ACHN (cell line): Measurements from ENCODE around the gene SNRPD1.
"Not testable (repeated sequence)": the region's sequence is repeated elsewhere in the genome, so short reads cannot be mapped to it uniquely, and the experiment has no call there.

Experiments used
- DNase-seq: peaks from one replicate; pipeline ENCODE4 v3.0.0-alpha.2; 2015
- in situ Hi-C: cut with HindIII; loops from 2 replicates; pipeline ENCODE4 v1.10.0; 2017; ENCODE audit warnings: low sequenced_read_pairs, low pct_ligation_motif_present, low pct_unique_long_range_greater_than_20kb

SNRPD1 gene

GRCh38 chr18:21612125-21613039, at the start of gene SNRPD1:
SNRPD1 (plus strand) TSS chr18:21612314; CDS start chr18:21612430, 116 bp downstream.
- in situ Hi-C loops: no loop called here
- DNase-seq: peak; percentile 88

GRCh38 chr18:21571772-21572171, 40.3 kb upstream of the SNRPD1 start:
- no peak for DNase-seq
- in situ Hi-C loops: no loop called here

- in situ Hi-C loops: no loop called here
- no peak for DNase-seq
These were observed 36.5 kb upstream of the SNRPD1 start for GRCh38 chr18:21575656-21576055.

GRCh38 chr18:21584391-21584790, 27.7 kb upstream of the SNRPD1 start:
- in situ Hi-C loops: no loop called here
- no peak for DNase-seq

- in situ Hi-C loops, DNase-seq: not testable (repeated sequence)
These were observed 19.8 kb upstream of the SNRPD1 start for GRCh38 chr18:21592361-21592760.

DNA sequence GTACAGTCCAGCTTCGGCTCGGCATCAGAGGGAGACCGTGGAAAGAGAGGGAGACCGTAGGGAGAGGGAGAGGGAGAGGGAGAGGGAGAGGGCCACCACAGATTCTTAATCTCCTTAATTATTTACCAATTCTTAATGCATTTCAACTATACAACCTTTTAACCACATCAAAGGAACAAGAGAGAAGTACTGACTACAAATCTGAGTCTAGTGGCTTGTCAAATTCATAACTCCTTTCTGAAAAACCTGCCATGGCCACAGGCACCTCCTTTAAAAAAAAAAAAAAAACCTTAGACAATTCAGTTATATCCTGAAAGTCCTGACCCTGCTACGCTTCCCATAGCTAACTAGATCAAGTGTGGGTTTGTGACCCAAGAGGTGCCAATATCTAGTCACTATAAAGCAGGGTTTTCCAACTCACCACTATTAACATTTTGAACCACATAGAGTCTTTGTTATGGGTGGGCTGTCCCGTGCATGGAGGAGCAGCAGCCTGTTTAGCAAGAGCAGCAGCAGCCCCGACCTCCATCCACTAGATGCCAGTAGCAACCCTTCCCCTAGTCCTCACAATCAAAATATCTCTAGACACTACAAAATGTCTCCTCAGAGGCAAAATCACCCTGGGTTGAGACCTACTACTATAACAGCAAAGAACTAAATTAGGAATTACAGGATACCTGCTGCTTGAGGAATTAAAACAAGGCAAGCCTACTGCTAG, 18.4 kb upstream of the SNRPD1 start:
- no peak for DNase-seq
- in situ Hi-C loops: no loop called here

- DNase-seq: no peak
- in situ Hi-C loops: no loop called here
These were observed 14.5 kb upstream of the SNRPD1 start for GRCh38 chr18:21597620-21598019.

DNA sequence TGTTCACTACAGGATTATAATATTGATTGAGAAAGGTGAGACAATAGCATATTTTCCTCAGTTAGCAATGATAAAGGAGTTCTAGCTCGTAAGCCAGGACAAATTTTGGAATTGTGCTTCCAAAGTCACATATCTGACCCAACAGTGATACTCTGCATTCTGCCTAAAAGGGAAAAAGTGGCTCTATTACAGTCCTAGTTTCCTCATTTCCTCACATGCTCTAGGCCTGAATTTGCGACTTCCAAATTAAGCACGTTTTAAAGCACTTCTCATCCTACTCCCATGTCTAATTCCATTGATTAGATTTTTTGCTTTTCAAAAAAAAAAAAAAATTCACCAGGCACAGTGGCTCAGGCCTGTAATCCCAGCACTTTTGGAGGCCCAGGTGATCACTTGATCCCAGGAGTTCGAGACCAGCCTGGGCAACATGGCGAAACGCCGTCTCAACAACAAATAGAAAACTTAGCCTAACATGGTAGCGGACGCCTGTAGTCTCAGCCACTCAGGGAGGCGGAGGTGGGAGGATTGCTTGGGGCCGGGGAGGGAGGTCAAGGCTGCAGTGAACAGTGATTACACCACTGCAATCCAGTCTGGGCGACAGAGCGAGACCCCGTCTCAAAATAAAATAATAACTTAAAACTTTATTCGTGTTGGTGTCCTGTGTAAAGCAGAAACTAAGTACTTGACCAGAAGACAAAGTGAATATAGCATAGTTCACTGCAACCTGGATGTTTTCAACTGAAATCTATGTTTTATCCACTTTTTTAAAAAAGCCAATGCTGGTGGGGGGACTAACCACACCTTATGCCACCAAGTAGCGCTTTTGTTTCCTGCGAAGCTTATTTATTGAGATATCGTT, 13.2 kb upstream of the SNRPD1 start:
- in situ Hi-C loops: no loop called here
- no peak for DNase-seq

- peak; percentile 59 for DNase-seq
These were observed 12.3 kb upstream of the SNRPD1 start for GRCh38 chr18:21599585-21600525.

DNA sequence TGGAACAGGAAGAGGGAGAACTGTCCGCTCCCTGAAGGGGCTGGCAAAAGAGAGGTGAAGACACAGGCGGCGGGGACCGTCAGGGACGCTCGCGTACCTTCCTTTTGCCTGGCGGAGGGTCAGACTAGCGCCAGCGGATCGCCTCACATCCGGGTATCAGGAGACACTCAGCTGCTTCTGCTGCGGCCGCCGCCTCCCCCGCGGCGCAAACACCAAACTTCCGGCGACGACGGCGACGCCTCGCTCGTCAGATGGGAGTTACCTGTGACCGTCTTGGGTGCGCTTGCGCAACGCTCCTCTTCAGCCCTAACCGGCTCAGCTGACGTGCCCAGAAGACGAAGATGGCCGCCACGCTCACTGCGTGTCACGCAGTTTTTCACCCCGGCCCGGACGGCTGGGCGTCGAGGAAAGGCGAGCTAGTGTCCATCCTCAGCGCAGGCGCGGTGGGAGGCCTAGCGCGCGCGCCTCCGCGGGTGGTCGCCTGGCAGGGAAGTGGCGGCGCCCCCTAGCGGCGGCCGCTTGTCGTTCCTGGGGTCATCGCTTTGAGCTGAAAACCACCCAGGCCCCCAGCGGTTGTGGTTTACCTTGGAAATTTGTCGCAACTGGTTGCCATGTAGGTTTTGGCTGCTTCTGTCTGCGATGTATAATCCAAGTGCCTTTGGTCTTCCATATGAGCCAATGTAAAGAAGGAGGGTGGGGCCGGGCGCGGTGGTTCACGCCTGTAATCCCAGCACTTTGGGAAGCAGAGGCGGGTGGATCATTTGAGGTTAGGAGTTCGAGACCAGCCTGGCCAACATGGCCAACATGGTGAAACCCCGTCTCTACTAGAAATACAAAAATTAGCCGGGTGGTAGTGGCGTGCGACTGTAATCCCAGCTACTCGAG, 11.3 kb upstream of the SNRPD1 start, which contains the start of gene ESCO1:
Gene ESCO1, minus strand, starts transcription at position 179 of the 885 bp plus-strand sequence. CDS start 25,861 bp downstream, outside the sequence.
- in situ Hi-C loops: no loop called here
- peak; percentile 94 for DNase-seq

More at GRCh38 chr18:21599585-21600525, 12.3 kb upstream of the SNRPD1 start:
- in situ Hi-C loops: no loop called here

- no peak for DNase-seq
- in situ Hi-C loops: no loop called here
These were observed 9.9 kb upstream of the SNRPD1 start for GRCh38 chr18:21602299-21602587.

DNA sequence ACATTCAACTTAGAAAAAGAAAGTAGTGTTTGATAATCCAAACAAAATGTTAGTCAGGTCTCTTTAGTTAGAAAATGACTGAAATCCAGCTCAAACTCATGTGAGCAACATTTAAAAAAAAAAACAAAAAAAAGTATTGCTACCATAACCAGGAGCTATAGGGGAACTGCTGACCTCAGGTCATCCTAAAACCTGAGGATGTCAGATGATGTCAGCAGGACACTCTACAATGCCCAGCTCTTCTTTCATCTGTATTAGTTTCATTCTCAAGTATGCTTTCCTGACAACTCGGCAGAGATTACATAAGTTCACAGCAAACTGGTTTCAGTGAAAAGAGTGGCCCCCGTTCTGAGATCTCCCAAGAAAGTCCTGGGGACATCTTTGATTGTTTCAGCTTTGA, 7.4 kb upstream of the SNRPD1 start:
- in situ Hi-C loops: no loop called here

GRCh38 chr18:21605213-21605612, 6.9 kb upstream of the SNRPD1 start:
- no peak for DNase-seq
- in situ Hi-C loops: no loop called here

More for the DNA sequence above, 7.4 kb upstream of the SNRPD1 start:
- no peak for DNase-seq

DNA sequence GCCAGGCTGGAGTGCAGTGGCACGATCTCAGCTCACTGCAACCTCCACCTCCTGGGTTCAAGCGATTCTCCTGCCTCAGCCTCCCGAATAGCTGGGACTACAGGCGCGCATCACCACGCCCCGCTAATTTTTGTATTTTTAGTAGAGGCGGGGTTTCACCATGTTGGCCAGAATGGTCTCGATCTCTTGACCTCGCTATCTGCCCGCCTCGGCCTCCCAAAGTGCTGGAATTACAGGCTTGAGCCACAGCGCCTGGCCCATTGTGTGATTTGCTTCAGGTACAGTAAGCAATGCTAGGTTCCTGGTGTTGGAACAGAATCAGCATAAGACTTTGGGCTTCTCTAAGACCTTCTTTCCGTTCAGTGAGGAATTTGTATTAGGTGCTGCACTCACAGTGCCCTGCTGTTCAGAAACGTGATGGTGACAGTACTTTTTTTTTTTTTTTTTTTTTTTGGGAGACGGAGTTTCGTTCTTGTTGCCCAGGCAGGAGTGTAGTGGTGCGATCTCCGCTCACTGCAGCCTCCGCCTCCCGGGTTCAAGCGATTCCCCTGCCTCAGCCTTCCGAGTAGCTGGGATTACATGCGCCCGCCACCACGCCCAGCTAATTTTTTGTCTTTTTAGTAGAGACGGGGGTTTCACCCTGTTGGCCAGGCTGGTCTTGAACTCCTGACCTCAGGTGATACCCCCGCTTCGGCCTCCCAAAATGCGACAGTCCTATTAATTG, 551 bp upstream of the SNRPD1 start:
- DNase-seq, in situ Hi-C loops: not testable (repeated sequence)

DNA sequence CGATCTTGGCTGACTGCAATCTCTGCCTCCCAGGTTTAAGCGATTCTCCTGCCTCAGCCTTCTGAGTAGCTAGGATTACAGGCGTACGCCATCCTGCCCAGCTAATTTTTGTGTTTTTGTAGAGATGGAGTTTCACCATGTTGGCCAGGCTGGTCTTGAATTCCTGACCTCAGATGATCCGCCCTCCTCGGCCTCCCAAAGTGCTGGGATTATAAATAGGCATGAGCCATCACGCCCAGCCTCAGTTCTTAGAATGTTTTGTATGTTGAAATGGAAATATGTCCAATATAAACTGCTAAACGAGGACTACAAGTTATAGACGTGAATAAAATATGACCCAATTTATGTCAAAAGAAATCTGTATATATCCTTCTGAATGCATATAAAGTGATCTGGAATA, 9.5 kb downstream of the SNRPD1 start:
- DNase-seq, in situ Hi-C loops: not testable (repeated sequence)

GRCh38 chr18:21629089-21629832, 17.1 kb downstream of the SNRPD1 start:
- in situ Hi-C loops: no loop called here

More at GRCh38 chr18:21629089-21629832, 17.1 kb downstream of the SNRPD1 start:
- no peak for DNase-seq
